K562 (cell line): ENCODE data around the gene CYBRD1. TPM values are rescaled to one million over a fixed set of nuclear protein-coding genes. Genes with fewer than 3 reads are reported as not detected.

Experiments
- ASH1L ChIP-seq: fragments of 450-650 bp; IDR thresholded peaks from 2 replicates; pipeline ENCODE4 v1.6.1; 2018; ENCODE audit warnings: borderline replicate concordance, mild to moderate bottlenecking, low read depth; ENCODE audit not compliant: partially characterized antibody
- FOS ChIP-seq: IDR thresholded peaks from 3 replicates; pipeline ENCODE4 v1.6.1; 2011; ENCODE audit not compliant: insufficient read length; ENCODE audit errors: extremely low read depth
- GTF3C2 ChIP-seq: IDR thresholded peaks from 3 replicates; pipeline ENCODE4 v1.6.1; 2011; ENCODE audit warnings: borderline replicate concordance, mild to moderate bottlenecking, moderate library complexity; ENCODE audit not compliant: insufficient read length; ENCODE audit errors: extremely low read depth
- HBP1 ChIP-seq: fragments of 450-650 bp; formaldehyde crosslinking; IDR thresholded peaks from 2 replicates; pipeline ENCODE4 v1.4.0; 2022; ENCODE audit warnings: missing genetic modification characterization
- HCFC1 ChIP-seq: IDR thresholded peaks from 2 replicates; pipeline ENCODE4 v1.6.1; 2012; ENCODE audit warnings: low read depth, low read length, improper control_type of control experiment
- MEF2A ChIP-seq: IDR thresholded peaks from 2 replicates; pipeline ENCODE4 v1.6.1; 2011; ENCODE audit warnings: low read depth, mild to moderate bottlenecking, low read length, moderate library complexity; ENCODE audit not compliant: control insufficient read depth
- NCOA1 ChIP-seq: fragments of 450-650 bp; IDR thresholded peaks from 2 replicates; pipeline ENCODE4 v1.6.1; 2016; ENCODE audit warnings: low read depth
- OTX1 ChIP-seq: fragments of 450-650 bp; formaldehyde crosslinking; IDR thresholded peaks from 2 replicates; pipeline ENCODE4 v1.4.0; 2022; ENCODE audit warnings: mild to moderate bottlenecking
- PATZ1 ChIP-seq: fragments of 250-450 bp; sonication (Bioruptor Pico); IDR thresholded peaks from 2 replicates; pipeline ENCODE4 v1.5.0; 2020; ENCODE audit warnings: mild to moderate bottlenecking, borderline replicate concordance
- PHB2 ChIP-seq: fragments of 450-650 bp; IDR thresholded peaks from 2 replicates; pipeline ENCODE4 v1.6.1; 2017; ENCODE audit warnings: low read depth
- TSHZ1 ChIP-seq: fragments of 250-450 bp; sonication (Bioruptor Pico); IDR thresholded peaks from 2 replicates; pipeline ENCODE4 v1.4.0; 2020; ENCODE audit warnings: mild to moderate bottlenecking, moderate library complexity
- ZBTB1 ChIP-seq: sonication (generic); formaldehyde crosslinking; IDR thresholded peaks from 2 replicates; pipeline ENCODE4 v1.8.1; 2023; ENCODE audit warnings: missing genetic modification reagents, low read depth, mild to moderate bottlenecking, borderline replicate concordance
- ZC3H11A ChIP-seq: IDR thresholded peaks from 2 replicates; pipeline ENCODE4 v1.6.1; 2012; ENCODE audit warnings: low read depth, low read length, improper control_type of control experiment
- ZNF134 ChIP-seq: fragments of 250-450 bp; sonication (Bioruptor Pico); conservative IDR thresholded peaks from 2 replicates; pipeline ENCODE4 v1.4.0; 2020
- ZNF232 ChIP-seq: sonication (generic); formaldehyde crosslinking; IDR thresholded peaks from 2 replicates; pipeline ENCODE4 v1.8.0; 2022; ENCODE audit warnings: mild to moderate bottlenecking, missing genetic modification reagents
- ZNF263 ChIP-seq: sonication (generic); formaldehyde crosslinking; IDR thresholded peaks from 2 replicates; pipeline ENCODE4 v1.8.0; 2022; ENCODE audit warnings: mild to moderate bottlenecking, missing genetic modification reagents, borderline replicate concordance
- ZNF354B ChIP-seq: fragments of 250-450 bp; sonication (Bioruptor Pico); IDR thresholded peaks from 2 replicates; pipeline ENCODE4 v1.4.0; 2020
- ZNF384 ChIP-seq: IDR thresholded peaks from 2 replicates; pipeline ENCODE4 v1.6.1; 2012; ENCODE audit warnings: low read depth, low read length, improper control_type of control experiment
- ZNF830 ChIP-seq: fragments of 250-450 bp; sonication (Bioruptor Pico); IDR thresholded peaks from 2 replicates; pipeline ENCODE4 v1.5.0; 2021; ENCODE audit warnings: mild to moderate bottlenecking
- polyA plus RNA-seq, 8 experiments: library from polyadenylated mRNA; depleted of rRNA in 4 of 8; stranded (reverse) in 5 of 8; unstranded in 3 of 8; fragments of >200 nt; fragmentation: Nextera tagmentation in 2 of 8; fragmentation: Illumina TruSeq in 1 of 8; extraction: Ambion mirVana in 2 of 8; extraction: Trizol in 1 of 8; gene quantifications; 2 replicates each; pipeline versions ENCODE4 v1.2.1 to v1.2.3, GENCODE V29; 2011 to 2014; ENCODE audit warnings: inconsistent platforms in 1 of 8, missing spikeins in 1 of 8
- total RNA-seq, 7 experiments: library from RNA; depleted of rRNA in 6 of 7; stranded (reverse); fragments of >200 nt in 6 of 7; fragmentation: Illumina TruSeq in 2 of 7; extraction: Trizol in 2 of 7; gene quantifications; 2 replicates each; pipeline versions ENCODE4 v1.2.1 to v1.2.3, GENCODE V29; 2011 to 2021; ENCODE audit warnings: low replicate concordance in 1 of 7

Gene CYBRD1
- total and polyA plus RNA-seq, 9 of the 15 experiments (the other 6 are each of a cell fraction or from before 2014, with no cell fraction given): 9.6 to 22.4 (median 15.6) TPM

GRCh38 chr2:171578127-171578803 is 56.0 kb downstream of the CYBRD1 start (continued):
- no peak for TF ChIP-seq HCFC1
- no peak for TF ChIP-seq MEF2A
- TF ChIP-seq ZNF830 (CRISPR knock-in tag): no peak
- TF ChIP-seq ASH1L: no peak
- no peak for TF ChIP-seq ZC3H11A
- no peak for TF ChIP-seq ZNF232 (CRISPR knock-in tag)
- TF ChIP-seq OTX1 (CRISPR knock-in tag): no peak
- no peak for TF ChIP-seq NCOA1
- TF ChIP-seq GTF3C2: no peak
- no peak for TF ChIP-seq ZBTB1 (CRISPR knock-in tag)
- 0 out of 2 replicates have a peak, but pooled peaks have one; percentile 39 for TF ChIP-seq TSHZ1 (CRISPR knock-in tag)
- no peak for TF ChIP-seq ZNF384
- peak; percentile 67; the same call in 1 of the 2 replicates for TF ChIP-seq ZNF354B (CRISPR knock-in tag)
- TF ChIP-seq PHB2: no peak
- TF ChIP-seq ZNF134 (CRISPR knock-in tag): peak; percentile 63
- TF ChIP-seq FOS: no peak
- no peak for TF ChIP-seq ZNF263 (CRISPR knock-in tag)
- no peak for TF ChIP-seq HBP1 (CRISPR knock-in tag)
- no peak for TF ChIP-seq PATZ1 (CRISPR knock-in tag)
